HG03520 (cell line): ENCODE results near the gene PALLD.

Experiments
- ATAC-seq: cut with Tn5 transposase; IDR thresholded peaks from one replicate; pipeline ENCODE4 v1.9.1; 2021; ENCODE audit warnings: mild to moderate bottlenecking, moderate library complexity; ENCODE audit not compliant: unreplicated experiment

Gene PALLD

DNA sequence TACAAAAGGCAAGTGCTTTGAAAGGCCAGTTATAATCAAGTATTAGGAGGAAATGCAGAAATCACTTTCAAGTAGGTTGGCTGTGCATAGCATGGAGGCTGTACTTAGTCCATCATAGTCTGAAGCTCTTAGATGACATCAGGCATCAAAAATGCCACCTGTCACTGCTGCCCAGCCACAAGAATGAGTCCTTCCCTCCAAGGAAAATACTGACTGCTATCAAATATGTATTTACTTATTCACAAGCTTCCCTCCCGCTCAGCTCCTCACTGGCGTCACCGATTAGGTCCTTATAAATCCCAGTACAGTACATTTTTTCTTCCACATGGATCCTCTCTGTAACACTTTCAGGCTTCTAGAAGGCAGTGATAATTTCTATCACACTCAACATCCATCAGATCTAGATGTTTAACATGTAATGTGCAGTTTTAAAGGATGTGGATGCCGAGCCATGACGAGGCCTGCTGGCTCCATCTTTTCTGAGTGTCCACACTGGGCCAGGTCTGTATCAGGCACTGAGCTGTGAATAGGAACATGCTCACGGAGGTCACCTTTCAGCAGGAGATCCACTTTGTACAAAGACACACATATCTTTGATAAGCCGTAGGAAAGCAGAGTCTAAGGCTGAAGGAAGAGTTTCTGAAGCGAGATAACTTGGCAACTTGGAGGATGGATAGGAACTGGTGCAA, 121.9 kb downstream of the PALLD start:
- ATAC-seq, result no peak

DNA sequence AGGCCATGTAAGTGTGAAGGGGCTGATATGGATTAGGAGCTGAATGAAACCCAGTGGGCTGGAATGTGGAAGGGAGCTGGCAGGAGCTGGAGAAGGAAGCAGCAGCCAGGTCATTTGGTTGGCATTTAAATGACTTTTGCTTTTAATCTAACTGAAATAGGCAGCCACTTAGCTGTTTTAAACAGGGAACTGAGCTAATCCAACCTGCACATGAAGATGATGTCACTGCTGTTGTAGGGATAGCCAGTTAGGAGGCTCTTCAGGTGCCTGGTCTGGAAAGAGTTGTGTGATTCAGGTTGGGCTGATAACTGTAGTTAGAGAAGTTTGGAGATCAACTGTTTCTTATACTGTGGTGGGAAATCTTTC, 122.4 kb downstream of the PALLD start:
- ATAC-seq, result no peak

GRCh38 chr4:168621806-168622589, 125.1 kb downstream of the PALLD start:
- no peak for ATAC-seq

DNA sequence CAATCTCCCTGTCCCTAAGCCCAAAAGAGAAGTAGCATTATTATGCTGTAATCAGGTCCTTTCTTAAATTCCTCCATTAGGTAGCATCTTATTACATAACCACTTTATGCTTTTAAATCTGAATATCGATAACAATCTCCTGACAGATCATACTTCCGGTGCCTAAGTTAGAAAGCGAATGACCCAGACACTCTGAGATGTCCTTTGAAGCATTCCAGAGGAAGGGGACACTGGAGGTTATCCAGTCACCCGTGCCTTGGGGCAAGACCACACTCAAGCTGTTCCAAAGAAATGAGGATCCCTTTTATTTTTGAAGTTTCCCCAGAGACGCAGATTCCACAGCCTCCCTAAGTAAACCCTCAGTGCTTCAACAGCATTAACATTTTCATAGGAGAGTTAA, 125.7 kb downstream of the PALLD start:
- no peak for ATAC-seq

DNA sequence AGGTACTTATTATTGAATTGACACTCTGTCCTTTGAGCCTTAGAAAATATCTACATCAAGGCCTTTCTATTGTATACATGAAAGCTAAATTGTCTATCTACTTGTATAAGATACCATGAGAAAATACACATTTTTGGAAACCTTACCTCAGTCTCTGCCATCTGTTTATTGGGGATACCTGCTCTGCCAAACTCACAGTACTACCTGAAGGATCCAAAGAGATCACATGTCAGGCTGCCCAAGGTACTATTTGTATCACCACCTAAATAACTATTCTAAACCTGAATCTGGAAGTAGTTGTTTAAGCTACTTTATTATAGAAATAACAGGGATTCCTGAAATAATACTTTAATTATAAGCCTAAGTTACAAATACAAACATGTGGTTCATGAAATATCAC, 126.2 kb downstream of the PALLD start:
- no peak for ATAC-seq

- no peak for ATAC-seq
Observed at GRCh38 chr4:168623484-168623883, 126.6 kb downstream of the PALLD start.

GRCh38 chr4:168628251-168628650, 131.4 kb downstream of the PALLD start:
- no peak for ATAC-seq

DNA sequence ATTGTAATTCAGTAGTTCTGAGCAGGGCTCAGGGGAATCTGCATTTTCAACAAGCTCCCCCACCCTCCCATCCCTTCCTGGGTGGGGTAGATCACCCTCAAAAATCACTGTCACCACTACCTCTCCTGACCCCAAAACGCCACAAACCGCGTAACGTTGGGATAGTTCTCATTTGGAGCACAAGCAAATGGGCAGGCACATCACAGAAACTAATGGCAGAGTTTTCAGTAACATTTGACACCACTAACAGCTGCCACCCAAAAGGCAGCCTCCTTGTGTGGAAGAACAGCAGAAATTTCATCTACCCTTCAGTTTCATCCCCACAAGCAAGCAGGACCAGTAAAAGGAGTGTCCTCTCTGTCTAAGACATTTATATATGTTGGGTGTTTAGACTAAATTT, 132.7 kb downstream of the PALLD start:
- no peak for ATAC-seq

GRCh38 chr4:168630445-168631187, 133.8 kb downstream of the PALLD start:
- no peak for ATAC-seq

- no peak for ATAC-seq
Observed at GRCh38 chr4:168631241-168632162, 134.7 kb downstream of the PALLD start.

DNA sequence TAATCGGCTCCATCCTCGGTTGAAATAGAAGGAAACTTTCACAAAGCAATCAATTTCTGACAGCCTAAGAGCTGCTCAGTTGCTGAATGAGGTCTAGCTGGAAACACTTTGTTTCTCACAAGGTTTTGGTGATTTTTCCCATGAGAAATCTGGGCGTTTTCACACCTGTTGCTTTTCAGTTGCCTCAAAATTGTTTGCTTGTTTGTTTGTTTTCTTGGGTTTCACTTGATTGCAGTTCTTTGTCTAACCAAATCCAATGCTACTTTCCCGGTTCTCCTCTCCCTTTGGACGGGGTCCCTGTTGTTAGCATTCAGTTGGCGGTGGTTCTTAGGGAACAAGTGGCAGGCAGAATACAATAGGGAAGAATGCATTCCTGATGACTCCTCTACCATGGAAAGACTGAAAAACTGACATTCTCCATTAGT, 135.5 kb downstream of the PALLD start:
- ATAC-seq, result no peak

GRCh38 chr4:168633064-168633463, 136.2 kb downstream of the PALLD start:
- ATAC-seq, result no peak

DNA sequence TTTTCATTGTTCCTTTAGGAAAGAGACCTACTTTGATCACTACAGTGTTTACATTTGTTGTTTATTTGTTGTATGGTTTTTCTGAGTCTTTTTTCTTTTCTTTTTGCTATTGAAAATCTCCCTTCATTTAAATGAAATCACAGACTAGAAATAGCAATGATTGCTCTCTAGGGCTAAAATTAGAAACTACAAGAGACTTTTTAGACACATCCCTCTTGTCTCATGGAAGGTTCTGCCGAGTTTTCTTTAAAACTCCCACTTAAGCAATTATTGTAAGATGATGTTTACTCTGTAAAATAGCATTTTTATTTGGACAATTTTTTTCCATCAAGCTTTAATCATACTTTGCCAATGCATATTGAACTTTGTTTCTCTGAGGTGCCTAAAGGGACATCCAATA, 136.6 kb downstream of the PALLD start:
- ATAC-seq, result no peak

DNA sequence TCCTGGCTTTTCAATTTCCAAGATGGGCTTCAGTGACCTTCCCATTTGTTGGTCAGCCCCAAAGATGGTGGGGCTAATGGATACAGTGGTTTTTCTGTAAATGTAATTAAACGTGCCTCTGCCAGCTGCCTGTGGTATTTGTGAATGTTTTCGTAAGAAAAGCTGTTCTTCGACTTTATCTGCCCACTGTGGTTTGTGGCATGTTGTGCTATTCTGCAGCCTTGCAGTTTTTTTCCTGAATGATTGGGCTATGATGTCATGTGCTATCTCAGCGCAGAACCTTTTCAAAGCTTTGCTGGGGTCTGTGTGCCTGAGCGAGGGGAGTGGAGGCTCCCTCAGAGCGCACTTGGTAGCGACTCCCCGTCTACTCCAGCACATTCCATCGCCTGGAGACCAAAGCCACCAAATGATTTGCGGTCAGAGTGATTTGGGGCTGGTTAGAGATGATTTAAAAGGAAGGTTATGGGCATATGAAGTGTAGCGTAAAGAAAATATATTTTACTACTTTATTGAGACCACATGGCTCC, 137.5 kb downstream of the PALLD start:
- ATAC-seq, result no peak

DNA sequence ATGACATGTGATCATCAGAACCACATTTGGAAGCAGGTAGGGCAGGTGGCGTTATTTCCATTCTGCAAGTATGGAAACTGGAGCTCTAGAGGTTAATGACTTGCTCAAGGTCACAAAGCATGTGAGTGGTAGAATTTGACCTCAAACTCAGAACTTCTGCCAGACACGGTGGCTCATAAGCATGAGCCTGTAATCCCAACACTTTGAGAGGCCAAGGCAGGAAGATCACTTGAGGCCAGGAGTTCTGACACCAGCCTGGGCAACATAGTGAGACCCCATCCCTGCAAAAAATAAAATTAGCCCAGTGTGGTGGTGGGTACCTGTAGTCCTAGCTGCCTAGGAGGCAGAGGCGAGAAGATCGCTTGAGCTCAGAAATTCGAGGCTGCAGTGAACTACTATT, 139.2 kb downstream of the PALLD start:
- no peak for ATAC-seq

DNA sequence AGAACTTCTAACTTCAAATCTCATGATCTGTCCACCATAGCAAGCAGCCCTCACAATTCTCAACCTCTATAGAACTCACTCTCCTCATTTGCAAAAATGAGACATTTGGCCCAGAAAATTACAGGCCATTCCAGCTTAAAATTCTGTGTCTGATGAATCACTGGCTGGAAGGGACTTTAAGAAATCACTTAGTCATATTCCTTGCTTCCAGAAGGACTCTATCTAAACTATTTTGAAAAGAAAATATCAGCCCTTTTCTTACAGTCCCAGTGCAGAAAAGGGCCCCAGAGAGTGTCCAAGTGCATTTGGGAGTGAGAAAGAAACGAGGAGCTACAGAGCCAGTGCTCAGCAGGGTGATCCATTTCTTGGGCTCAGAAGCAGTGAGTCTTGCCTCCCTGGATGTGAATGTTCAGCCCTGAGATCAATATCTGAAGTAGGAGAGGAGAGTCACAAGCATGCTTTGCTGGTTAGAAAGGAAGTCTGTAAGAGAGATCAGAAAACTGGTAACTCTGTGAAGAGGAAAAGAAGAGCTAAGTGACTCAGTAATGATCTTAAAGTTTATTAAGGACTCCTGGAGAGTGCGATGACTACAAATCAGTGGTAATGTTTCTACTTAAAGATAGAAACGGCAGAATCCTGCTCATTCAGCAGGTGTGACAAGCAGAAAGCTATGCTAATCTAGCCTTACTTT, 139.8 kb downstream of the PALLD start:
- no peak for ATAC-seq

- no peak for ATAC-seq
Observed at GRCh38 chr4:168637872-168638756, 141.3 kb downstream of the PALLD start.

GRCh38 chr4:168639914-168640313, 143.1 kb downstream of the PALLD start:
- no peak for ATAC-seq

GRCh38 chr4:168641811-168642140, 144.9 kb downstream of the PALLD start:
- ATAC-seq, result no peak
